Measurements from ENCODE around the gene C20orf173. TPM values are rescaled to one million over a fixed set of nuclear protein-coding genes. Genes with fewer than 3 reads are reported as not detected.

The C20orf173 gene
- total RNA-seq, 4 donors from 2014 or later: not detected

DNA sequence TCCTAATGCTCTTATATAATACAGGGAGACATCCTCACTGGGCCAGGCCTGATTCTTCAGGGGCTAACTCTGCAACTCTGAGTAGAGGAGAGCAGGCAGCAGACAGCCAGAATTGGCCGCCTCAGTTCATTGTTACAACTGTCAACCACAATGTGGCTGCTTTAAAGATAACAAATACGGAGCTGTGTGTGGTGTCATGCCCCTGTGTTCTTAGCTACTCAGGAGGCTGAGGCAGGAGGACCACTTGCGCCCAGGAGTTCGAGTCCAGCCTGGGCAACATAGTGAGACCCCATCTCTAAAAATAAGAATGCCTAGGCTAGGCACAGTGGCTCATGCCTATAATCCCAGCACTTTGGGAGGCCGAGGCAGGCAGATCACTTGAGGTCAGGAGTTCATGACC, 39.7 kb downstream of the C20orf173 start:
- H3K27me3 ChIP-seq: no peaks in the 10 kb centered on the region
- TF ChIP-seq POLR2A (IDR thresholded peaks at IDR 0.05) (no peak), POLR2AphosphoS5 (IDR thresholded peaks at IDR 0.05) (no peak), EP300 (IDR thresholded peaks at IDR 0.05) (no peak)
- TF ChIP-seq, protein P1, sequence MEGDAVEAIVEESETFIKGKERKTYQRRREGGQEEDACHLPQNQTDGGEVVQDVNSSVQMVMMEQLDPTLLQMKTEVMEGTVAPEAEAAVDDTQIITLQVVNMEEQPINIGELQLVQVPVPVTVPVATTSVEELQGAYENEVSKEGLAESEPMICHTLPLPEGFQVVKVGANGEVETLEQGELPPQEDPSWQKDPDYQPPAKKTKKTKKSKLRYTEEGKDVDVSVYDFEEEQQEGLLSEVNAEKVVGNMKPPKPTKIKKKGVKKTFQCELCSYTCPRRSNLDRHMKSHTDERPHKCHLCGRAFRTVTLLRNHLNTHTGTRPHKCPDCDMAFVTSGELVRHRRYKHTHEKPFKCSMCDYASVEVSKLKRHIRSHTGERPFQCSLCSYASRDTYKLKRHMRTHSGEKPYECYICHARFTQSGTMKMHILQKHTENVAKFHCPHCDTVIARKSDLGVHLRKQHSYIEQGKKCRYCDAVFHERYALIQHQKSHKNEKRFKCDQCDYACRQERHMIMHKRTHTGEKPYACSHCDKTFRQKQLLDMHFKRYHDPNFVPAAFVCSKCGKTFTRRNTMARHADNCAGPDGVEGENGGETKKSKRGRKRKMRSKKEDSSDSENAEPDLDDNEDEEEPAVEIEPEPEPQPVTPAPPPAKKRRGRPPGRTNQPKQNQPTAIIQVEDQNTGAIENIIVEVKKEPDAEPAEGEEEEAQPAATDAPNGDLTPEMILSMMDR (IDR thresholded peaks at IDR 0.05): no peak
- no peaks in the 10 kb centered on the region for H3K9me3 ChIP-seq
- 95% methylated on average over 5 of the region's 5 CpGs for WGBS
- H3K36me3 ChIP-seq: peaks cover 82% of the 10 kb centered on the region
- no peak overlapping the region for H3K27ac ChIP-seq
- no peak for DNase-seq (ENCODE audit: low spot score in 2 of 2)
- H3K4me3 ChIP-seq: no peak overlapping the region
- H3K4me1 ChIP-seq: no peaks in the 10 kb centered on the region

DNA sequence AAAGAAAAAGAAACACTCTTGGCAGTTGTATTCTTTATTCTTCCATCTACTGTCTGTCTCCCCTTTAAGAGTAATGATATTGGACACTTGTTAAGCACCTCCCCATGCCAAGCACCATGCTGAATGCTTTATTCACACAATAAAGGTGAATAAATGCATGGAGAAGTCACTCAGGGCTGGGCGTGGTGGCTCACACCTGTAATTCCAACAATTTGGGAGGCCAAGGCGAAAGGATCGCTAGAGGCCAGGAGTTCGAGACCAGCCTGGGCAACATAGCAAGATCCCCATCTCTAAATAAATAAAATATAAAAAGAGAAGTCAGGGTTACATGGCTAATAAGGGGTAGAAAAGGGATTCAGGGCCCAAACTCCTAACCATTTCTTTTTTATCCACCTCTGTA, 42.0 kb downstream of the C20orf173 start:
- WGBS: 96% methylated on average over 4 of the region's 4 CpGs

DNA sequence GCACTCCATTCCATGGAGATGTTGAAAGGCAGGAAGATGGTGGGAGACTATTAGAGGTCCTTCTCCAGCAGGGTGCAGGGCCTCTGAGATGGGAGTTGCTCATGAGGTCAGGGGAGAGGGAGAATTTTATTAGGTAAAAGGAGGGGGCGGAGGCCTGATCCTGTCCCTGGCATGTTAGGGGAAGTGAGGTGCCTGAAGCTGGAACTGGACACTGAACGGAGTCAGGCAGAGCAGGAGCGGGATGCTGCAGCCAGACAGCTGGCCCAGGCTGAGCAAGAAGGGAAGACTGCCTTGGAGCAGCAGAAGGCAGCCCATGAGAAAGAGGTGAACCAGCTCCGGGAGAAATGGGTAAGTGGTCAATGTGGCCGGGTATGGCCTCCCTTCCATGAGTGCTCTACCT, 49.7 kb downstream of the C20orf173 start:
- Histone ChIP-seq H3K4me3 (no peak overlapping the region), H3K36me3 (peaks cover 72% of the 10 kb centered on the region), H3K4me1 (no peaks in the 10 kb centered on the region), H3K9me3 (no peaks in the 10 kb centered on the region), H3K27me3 (no peaks in the 10 kb centered on the region), H3K27ac (no peak overlapping the region)
- 91% methylated on average over 5 of the region's 5 CpGs for WGBS
- no peak for DNase-seq (ENCODE audit: low spot score in 2 of 2)
- no peak for TF ChIP-seq POLR2A (IDR thresholded peaks at IDR 0.05)
- TF ChIP-seq, protein P1 (IDR thresholded peaks at IDR 0.05): no peak
- TF ChIP-seq POLR2AphosphoS5 (IDR thresholded peaks at IDR 0.05): no peak
- no peak for TF ChIP-seq EP300 (IDR thresholded peaks at IDR 0.05)

More for the DNA sequence above, 42.0 kb downstream of the C20orf173 start:
- H3K9me3 ChIP-seq: no peaks in the 10 kb centered on the region
- peaks cover 68% of the 10 kb centered on the region for H3K36me3 ChIP-seq
- no peak overlapping the region for H3K27ac ChIP-seq
- H3K4me1 ChIP-seq: no peaks in the 10 kb centered on the region
- TF ChIP-seq, protein P1 (IDR thresholded peaks at IDR 0.05): no peak
- TF ChIP-seq POLR2AphosphoS5 (IDR thresholded peaks at IDR 0.05): no peak
- no peak for TF ChIP-seq EP300 (IDR thresholded peaks at IDR 0.05)
- no peak for TF ChIP-seq POLR2A (IDR thresholded peaks at IDR 0.05)
- no peaks in the 10 kb centered on the region for H3K27me3 ChIP-seq
- no peak for DNase-seq (ENCODE audit: low spot score in 2 of 2)
- no peak overlapping the region for H3K4me3 ChIP-seq

DNA sequence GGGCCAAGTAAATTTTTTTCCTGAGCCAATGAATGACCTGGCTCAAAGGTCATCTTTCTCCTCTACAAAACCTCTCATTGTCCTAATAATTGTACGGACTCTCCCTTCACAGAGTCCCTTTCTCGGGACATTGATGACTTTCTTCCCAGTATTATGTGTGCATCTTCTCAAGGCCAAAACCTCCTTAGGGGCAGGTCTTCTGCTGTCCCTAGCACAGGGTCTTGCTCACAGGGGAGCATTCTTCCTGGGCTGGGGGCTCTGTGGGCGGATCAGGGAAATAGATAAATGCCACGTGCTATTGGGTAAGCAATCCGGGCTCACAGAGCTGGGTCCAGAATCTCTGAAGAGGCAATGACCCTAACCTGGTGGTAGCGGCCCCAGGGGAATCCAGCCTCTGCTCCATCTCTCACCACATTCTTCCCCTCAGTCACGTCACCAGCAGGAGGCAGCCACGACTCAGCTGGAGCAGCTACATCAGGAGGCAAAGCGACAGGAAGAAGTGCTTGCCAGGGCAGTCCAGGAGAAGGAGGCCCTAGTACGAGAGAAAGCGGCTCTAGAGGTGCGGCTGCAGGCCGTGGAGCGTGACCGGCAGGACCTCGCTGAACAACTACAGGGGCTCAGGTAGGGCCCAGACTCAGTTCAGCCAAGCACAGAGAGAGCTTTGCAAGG, 50.5 kb downstream of the C20orf173 start:
- 87% methylated on average over 16 of the region's 16 CpGs for WGBS
- H3K4me3 ChIP-seq: no peak overlapping the region
- H3K27ac ChIP-seq: no peak overlapping the region
- TF ChIP-seq POLR2A (IDR thresholded peaks at IDR 0.05) (no peak), EP300 (IDR thresholded peaks at IDR 0.05) (no peak), POLR2AphosphoS5 (IDR thresholded peaks at IDR 0.05) (no peak)
- TF ChIP-seq, protein P1 (IDR thresholded peaks at IDR 0.05): no peak
- DNase-seq (ENCODE audit: low spot score in 2 of 2): no peak
- no peaks in the 10 kb centered on the region for H3K9me3 ChIP-seq
- no peaks in the 10 kb centered on the region for H3K4me1 ChIP-seq
- H3K36me3 ChIP-seq: peaks cover 72% of the 10 kb centered on the region
- H3K27me3 ChIP-seq: no peaks in the 10 kb centered on the region

Other genes with a start within 250 kb of the C20orf173 start
- 100 to 1,000 TPM; 111 to 229 (median 174) TPM for gene EIF6, start 244.9 kb downstream of the C20orf173 start, total RNA-seq
- 10 to 100 TPM; 29.3 to 68.8 (median 65.0) TPM for gene FAM83C, start 237.2 kb downstream of the C20orf173 start, total RNA-seq
- 10 to 100 TPM; 22.5 to 85.7 (median 32.1) TPM for gene UQCC1, start 117.7 kb downstream of the C20orf173 start, total RNA-seq
- gene GDF5, start 91.4 kb downstream of the C20orf173 start, total RNA-seq: not detected
- 10 to 100 TPM; 18.8 to 55.4 (median 27.1) TPM for gene CEP250, start 74.1 kb downstream of the C20orf173 start, total RNA-seq
- gene ERGIC3, start 12.4 kb upstream of the C20orf173 start, total RNA-seq: 100 to 1,000 TPM; 154 to 256 (median 225) TPM
- gene SPAG4, start 86.2 kb upstream of the C20orf173 start, total RNA-seq: under 1 TPM in 1 of 4 donors, not detected in 3; 0.89 TPM
- gene CPNE1, start 135.2 kb upstream of the C20orf173 start, total RNA-seq: 100 to 1,000 TPM in 2 of 4 donors, 10 to 100 TPM in 2; 43.3 to 238 (median 103) TPM
- gene RBM12, start 135.2 kb upstream of the C20orf173 start, total RNA-seq: 10 to 100 TPM; 21.6 to 38.7 (median 32.7) TPM
- 10 to 100 TPM; 39.7 to 73.2 (median 47.3) TPM for gene NFS1, start 169.7 kb upstream of the C20orf173 start, total RNA-seq
- gene ROMO1, start 169.8 kb upstream of the C20orf173 start, total RNA-seq: 100 to 1,000 TPM; 146 to 299 (median 212) TPM
- gene RBM39, start 212.6 kb upstream of the C20orf173 start, total RNA-seq: 100 to 1,000 TPM; 245 to 599 (median 258) TPM
- 10 to 100 TPM; 44.2 to 60.6 (median 47.3) TPM for gene PHF20, start 242.4 kb upstream of the C20orf173 start, total RNA-seq